ENCODE results near the gene TANGO2.

Gene TANGO2

DNA sequence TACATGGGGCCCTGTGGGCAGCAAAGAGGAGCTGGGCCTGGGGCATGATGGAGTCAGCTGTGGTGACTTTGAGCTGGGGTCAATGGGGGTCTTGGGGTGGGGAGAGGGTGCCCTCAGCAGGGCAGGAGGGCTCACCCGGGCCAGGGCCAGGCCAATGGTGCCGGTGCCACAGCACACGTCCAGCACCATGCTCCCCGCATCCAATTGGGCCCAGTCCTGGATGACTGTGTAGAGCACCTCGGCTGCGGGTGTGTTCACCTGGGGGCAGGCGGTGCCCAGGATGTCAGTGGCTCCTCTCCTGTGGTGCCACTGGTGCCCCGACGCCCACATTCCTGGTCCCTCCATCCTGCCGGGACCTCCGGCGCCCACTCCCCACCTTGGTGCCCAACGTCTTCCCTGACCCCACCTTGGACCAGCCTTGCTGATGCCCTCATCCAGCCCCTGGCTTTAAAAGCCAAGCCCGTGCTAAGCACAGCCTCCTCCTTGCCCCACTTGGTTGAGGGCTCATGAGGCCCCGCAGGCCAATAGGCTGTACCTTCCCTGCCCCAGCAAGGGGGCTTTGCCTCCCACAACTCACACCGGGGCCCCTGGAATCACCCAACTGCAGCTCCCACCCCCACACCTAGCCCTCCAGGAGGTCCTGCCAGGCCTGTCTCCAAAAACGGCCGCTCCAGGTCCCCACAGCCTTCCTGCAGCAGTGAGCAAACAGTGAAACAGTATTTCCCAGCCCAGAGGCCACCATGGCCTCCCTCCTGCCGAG, 92.8 kb downstream of the TANGO2 start:
- in situ Hi-C loops (cut with HindIII; ENCODE audit: low sequenced_read_pairs), result no loop called here

DNA sequence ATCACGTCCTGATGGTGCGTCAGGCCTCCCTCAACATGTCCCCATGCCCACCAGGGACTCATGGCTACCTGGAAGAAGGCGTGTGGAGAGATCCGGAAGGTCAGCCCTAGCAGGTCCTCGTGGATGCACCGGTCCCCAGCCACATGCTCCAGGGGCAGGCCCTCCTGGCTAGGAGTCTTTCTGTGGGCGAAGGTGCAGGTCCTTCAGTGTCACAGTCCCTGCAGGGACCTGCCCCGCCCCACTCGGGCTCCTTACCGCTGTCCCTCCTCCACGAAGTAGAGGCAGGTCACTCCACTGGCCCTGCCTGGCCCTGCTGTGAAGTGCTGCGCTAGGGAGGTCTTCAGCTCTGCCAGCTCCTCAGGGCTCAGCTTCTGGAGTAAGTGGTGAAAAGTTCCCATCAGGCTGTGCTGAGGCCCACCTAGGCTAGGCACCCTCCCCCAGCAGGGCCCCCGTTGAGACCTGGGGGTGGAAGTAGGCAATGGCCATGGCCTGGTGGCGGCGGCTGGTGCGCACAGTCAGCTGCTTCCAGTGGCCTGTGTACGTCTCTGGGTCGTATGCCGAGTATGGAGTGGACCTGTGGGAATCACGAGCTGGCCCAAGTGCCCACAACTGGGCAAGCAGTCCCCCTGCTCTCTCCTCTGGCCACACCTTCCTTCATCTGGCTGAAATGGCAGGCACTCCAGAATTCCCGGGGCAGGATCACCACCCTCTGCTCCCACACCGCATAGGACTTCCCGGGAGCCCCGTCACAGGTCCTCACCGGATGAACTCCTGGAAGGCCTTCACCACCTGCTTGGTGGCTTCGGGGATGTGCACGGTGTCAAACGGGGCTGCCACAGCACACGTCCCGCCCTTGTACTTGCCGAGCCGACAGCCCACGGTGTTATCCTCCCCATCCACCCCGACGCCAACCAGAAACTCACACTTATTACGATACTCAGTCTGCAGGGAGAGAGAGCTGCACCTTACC, 93.9 kb downstream of the TANGO2 start:
- in situ Hi-C loops (cut with HindIII; ENCODE audit: low sequenced_read_pairs), result no loop called here

DNA sequence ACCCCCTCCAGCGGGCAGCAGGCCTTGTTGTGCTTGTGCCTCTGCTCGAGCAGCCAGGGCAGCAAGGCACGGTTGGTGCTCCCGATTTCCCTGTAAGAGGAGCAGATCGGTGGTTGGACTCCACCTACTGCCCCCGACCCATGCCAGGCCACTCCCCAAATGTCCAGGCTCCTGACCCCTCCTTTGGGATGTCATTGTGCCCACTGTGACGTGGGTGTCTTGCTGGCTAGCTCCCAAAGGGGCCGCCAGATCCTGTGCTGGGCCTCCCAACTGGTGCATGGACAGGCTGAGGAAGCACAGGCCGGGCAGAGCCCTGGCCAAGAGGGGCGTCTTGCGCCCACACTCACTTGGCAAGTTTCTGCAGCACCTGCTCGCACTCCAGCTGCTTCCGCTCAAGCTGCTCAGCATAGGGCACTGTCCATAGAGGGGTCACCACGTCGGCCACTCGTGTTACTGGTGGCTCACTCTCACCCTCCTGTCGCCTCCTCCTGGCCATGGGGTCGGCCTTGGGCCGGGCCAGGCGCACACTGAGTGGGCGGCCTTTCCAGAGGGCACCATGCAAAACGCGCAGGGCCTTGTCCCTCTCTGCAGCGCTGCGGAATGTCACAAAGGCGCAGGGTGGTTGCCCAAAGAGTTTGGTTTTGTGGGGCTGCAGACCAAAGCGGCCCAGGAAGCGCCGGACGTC, 94.9 kb downstream of the TANGO2 start, which contains the start of gene RANBP1:
Gene RANBP1 (plus strand): TSS at position 414 of the 685 bp plus-strand sequence. CDS start 81 bp downstream, at position 495.
- in situ Hi-C loops (cut with HindIII; ENCODE audit: low sequenced_read_pairs), result no loop called here

DNA sequence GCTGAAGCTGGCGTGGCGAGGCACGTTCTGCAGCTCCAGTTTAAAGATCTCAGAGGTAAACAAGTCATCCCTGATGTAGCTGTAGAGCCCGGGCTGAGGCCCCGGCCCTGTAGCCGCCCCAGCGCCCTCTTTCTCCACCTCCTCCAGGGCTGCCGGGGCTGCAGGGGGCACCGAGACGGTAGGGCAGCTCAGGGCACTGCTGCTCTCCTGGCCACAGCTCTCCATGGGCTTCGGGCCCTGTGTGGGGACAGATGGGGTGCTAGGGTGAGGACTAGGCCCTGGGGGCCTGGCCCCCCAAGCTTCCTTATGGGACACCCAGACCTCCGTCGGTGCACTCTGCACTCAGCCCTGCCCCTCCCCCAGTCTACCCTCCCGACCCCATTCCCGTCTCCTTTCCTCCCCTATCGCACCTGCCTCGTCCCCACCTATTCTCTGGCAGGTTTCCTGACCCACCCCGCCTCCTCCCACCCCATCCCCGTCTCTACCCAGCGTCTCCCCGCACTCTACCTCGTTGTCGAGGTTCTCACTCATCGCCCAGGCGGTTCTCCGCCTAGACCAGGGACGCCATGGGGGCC, 95.6 kb downstream of the TANGO2 start:
- in situ Hi-C loops (cut with HindIII; ENCODE audit: low sequenced_read_pairs), result no loop called here

Measured in DLD1 (cell line).